ENCODE results near the gene PPP2CA. TPM values are rescaled to one million over a fixed set of nuclear protein-coding genes. Genes with fewer than 3 reads are reported as not detected.
"Not testable (repeated sequence)": the region's sequence is repeated elsewhere in the genome, so short reads cannot be mapped to it uniquely, and the experiment has no call there.

Gene PPP2CA
- total and polyA plus RNA-seq, 8 donors = 109 to 153 (median 135) TPM

DNA sequence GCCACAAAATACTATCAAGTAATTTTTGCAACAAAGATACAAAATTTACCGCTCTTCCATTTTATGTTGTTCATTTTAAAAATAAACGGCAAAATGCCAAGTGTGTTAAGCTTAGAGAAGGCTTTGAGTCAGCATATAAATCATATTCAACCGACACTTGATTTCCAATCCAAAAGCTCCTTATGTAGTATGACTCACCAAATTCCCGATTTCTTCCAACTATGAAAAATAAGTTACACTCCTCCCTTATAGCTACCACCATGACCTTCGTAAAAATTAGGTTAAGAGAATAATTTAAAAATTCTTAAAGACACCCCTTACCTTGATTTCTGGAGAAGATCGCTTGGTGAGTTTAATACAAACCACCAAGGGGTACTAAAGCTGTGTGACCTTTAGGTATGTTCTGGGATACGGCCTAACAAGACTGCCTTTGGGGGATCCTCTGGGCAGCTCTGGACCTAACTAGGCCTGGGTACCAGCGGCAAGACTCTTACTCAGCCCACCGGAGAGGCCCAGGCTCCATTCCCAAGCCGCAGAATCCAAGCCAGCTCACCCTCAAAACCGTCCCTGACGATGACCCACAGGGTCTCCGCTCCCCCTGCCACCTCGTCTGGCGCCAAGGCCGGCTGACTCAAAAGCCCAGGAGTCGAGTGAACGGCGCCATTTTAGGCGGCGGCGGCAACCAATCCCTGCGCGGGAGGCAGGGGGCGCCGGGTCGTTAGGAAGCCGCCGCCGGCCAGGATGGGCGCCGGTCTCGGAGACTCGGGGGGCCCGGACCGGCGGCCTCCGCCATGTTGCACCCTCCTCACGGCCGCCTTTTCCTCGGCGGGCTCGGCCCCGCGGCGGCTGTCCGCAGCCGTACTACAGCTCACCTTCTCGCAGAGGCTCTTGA, 739 bp downstream of the PPP2CA start:
- H3K27me3 ChIP-seq = no peaks in the 10 kb centered on the region
- H3K36me3 ChIP-seq = peaks cover 0 to 12% of the 10 kb centered on the region in 2 donors
- DNase-seq = peak; percentile 60 to 89 (median 80)
- TF ChIP-seq, protein P1, sequence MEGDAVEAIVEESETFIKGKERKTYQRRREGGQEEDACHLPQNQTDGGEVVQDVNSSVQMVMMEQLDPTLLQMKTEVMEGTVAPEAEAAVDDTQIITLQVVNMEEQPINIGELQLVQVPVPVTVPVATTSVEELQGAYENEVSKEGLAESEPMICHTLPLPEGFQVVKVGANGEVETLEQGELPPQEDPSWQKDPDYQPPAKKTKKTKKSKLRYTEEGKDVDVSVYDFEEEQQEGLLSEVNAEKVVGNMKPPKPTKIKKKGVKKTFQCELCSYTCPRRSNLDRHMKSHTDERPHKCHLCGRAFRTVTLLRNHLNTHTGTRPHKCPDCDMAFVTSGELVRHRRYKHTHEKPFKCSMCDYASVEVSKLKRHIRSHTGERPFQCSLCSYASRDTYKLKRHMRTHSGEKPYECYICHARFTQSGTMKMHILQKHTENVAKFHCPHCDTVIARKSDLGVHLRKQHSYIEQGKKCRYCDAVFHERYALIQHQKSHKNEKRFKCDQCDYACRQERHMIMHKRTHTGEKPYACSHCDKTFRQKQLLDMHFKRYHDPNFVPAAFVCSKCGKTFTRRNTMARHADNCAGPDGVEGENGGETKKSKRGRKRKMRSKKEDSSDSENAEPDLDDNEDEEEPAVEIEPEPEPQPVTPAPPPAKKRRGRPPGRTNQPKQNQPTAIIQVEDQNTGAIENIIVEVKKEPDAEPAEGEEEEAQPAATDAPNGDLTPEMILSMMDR (IDR thresholded peaks at IDR 0.05) = no peak
- no peaks in the 10 kb centered on the region for H3K9me3 ChIP-seq
- peak overlapping the region; percentile 100 for H3K27ac ChIP-seq
- peak overlapping the region; percentile 83 to 94 for H3K4me3 ChIP-seq
- ATAC-seq = peak; percentile 44
- intact Hi-C loops (cut with DNase I) = no loop called here
- H3K4me1 ChIP-seq = peaks cover 16 to 53% of the 10 kb centered on the region in 2 donors

- TF ChIP-seq, protein P1 (IDR thresholded peaks at IDR 0.05) = no peak
- intact Hi-C loops (cut with DNase I) = no loop called here
- ATAC-seq (no peak), DNase-seq (no peak)
- H3K36me3 ChIP-seq = peaks cover 0 to 13% of the 10 kb centered on the region in 2 donors
- H3K4me3 ChIP-seq = peak overlapping the region; percentile 83 to 94
- H3K9me3 ChIP-seq = no peaks in the 10 kb centered on the region
- H3K4me1 ChIP-seq = peaks cover 25 to 67% of the 10 kb centered on the region in 2 donors
- no peaks in the 10 kb centered on the region for H3K27me3 ChIP-seq
- peak overlapping the region; percentile 24 to 100 for H3K27ac ChIP-seq
These were observed 2.2 kb downstream of the PPP2CA start for GRCh38 chr5:134223406-134224248.

GRCh38 chr5:134221690-134222089, 4.2 kb downstream of the PPP2CA start:
- DNase-seq; H3K4me3 ChIP-seq; H3K27me3 ChIP-seq; H3K27ac ChIP-seq; H3K9me3 ChIP-seq; intact Hi-C loops (cut with DNase I); ATAC-seq: not testable (repeated sequence)
- Histone ChIP-seq H3K36me3 (peaks cover 0 to 13% of the 10 kb centered on the region in 2 donors), H3K4me1 (peaks cover 25 to 70% of the 10 kb centered on the region in 2 donors)

DNA sequence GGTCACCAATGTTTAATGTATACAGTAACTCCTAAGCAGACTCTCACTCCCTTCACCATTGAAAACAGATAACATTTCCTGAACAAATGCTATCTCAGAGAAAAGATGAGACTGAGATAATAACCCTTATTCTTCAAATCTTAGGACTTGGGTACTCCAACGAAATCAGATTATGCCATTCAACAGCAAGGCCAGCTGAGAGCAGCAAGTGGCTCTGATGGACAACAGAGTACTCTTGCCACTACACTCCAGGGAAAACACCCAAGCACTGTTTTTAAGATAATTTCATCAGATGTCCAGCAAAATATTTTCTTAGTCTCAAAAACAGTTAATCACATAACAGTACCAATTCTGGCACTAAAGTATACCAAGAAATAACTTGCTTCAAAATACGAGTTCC, 10.1 kb downstream of the PPP2CA start:
- peaks cover 0 to 8% of the 10 kb centered on the region in 2 donors for H3K36me3 ChIP-seq
- peaks cover 9 to 72% of the 10 kb centered on the region in 2 donors for H3K4me1 ChIP-seq
- H3K4me3 ChIP-seq = no peak overlapping the region
- TF ChIP-seq, protein P1 (IDR thresholded peaks at IDR 0.05) = no peak
- intact Hi-C loops (cut with DNase I) = no loop called here
- H3K27ac ChIP-seq = no peak overlapping the region
- no peaks in the 10 kb centered on the region for H3K9me3 ChIP-seq
- DNase-seq (no peak), ATAC-seq (no peak)
- H3K27me3 ChIP-seq = no peaks in the 10 kb centered on the region

- peaks cover 0 to 75% of the 10 kb centered on the region in 2 donors for H3K4me1 ChIP-seq
- H3K36me3 ChIP-seq; DNase-seq; H3K27ac ChIP-seq; ATAC-seq; H3K9me3 ChIP-seq; intact Hi-C loops (cut with DNase I); H3K27me3 ChIP-seq; H3K4me3 ChIP-seq: not testable (repeated sequence)
These were observed 14.4 kb downstream of the PPP2CA start for GRCh38 chr5:134211263-134212031.

Data from left lung (tissue), 10 donors.